ENCODE measurements around the gene LDB3.

The LDB3 gene

GRCh38 chr10:86664341-86665217, 3.7 kb upstream of the LDB3 start:
- no peak overlapping the region for H3K9ac ChIP-seq (ENCODE audit: low read depth, low read length)
- no peaks in the 10 kb centered on the region for H3K9me3 ChIP-seq (ENCODE audit: control insufficient read depth, insufficient read depth, low read length)
- peaks cover 23% of the 10 kb centered on the region; the same call in 1 of the 2 replicates for H3K4me1 ChIP-seq (ENCODE audit: insufficient read depth, low read length)
- no peaks in the 10 kb centered on the region for H3K36me3 ChIP-seq (ENCODE audit: insufficient read depth, low read length)

DNA sequence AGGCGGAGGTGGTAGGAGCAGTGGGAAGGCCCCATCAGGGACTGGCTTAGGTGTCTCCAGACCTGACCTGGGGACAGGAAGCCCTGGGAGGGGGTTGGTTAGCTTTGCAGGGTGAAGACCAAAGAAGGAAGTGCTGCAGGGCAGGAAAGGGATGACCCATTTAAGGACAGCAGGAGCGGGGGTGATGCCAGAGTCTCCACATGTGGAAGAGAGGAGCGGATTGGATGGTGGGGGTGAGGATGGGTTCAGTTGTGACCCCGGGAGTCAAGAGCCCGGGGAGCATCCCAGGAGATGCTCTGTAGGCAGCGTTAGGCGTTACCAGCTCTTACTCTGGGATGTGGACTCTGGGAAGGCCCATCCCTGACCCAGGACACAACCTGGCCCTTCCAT, 3.1 kb upstream of the LDB3 start:
- no peak overlapping the region for H3K9ac ChIP-seq (ENCODE audit: low read depth, low read length)
- peaks cover 23% of the 10 kb centered on the region; the same call in 1 of the 2 replicates for H3K4me1 ChIP-seq (ENCODE audit: insufficient read depth, low read length)
- H3K9me3 ChIP-seq (ENCODE audit: control insufficient read depth, insufficient read depth, low read length), result no peaks in the 10 kb centered on the region
- no peaks in the 10 kb centered on the region for H3K36me3 ChIP-seq (ENCODE audit: insufficient read depth, low read length)

- Histone ChIP-seq H3K36me3 (ENCODE audit: insufficient read depth, low read length) (no peaks in the 10 kb centered on the region), H3K9ac (ENCODE audit: low read depth, low read length) (no peak overlapping the region), H3K4me1 (ENCODE audit: insufficient read depth, low read length) (peaks cover 24% of the 10 kb centered on the region; the same call in 1 of the 2 replicates), H3K9me3 (ENCODE audit: control insufficient read depth, insufficient read depth, low read length) (no peaks in the 10 kb centered on the region)
These were observed 2.4 kb upstream of the LDB3 start for GRCh38 chr10:86665868-86666267.

DNA sequence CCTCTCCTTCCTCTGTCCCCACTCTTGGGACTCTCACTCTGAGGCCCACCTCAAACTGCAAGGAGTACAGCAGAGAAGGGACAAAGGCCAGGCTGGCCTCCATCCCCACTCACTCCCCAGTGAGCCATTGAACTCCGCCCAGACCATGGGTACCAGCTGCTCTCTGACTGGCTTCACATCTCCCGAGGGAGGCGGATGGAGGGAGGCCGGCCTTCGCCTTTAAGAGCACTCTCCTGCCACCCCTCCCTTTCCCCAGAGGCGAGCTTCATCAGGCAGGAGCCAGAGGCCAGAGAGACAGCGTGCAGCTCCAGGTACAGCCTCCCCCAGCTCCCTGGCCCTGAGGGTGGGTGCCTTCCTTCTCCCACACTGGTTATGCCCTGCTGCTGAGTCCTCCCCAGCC, 1.8 kb upstream of the LDB3 start:
- Histone ChIP-seq H3K9me3 (ENCODE audit: control insufficient read depth, insufficient read depth, low read length) (no peaks in the 10 kb centered on the region), H3K36me3 (ENCODE audit: insufficient read depth, low read length) (no peaks in the 10 kb centered on the region), H3K4me1 (ENCODE audit: insufficient read depth, low read length) (peaks cover 30% of the 10 kb centered on the region; the same call in 1 of the 2 replicates), H3K9ac (ENCODE audit: low read depth, low read length) (no peak overlapping the region)

GRCh38 chr10:86667421-86668181, 710 bp upstream of the LDB3 start:
- H3K36me3 ChIP-seq (ENCODE audit: insufficient read depth, low read length), result no peaks in the 10 kb centered on the region
- peaks cover 38% of the 10 kb centered on the region; the same call in 1 of the 2 replicates for H3K4me1 ChIP-seq (ENCODE audit: insufficient read depth, low read length)
- no peak overlapping the region for H3K9ac ChIP-seq (ENCODE audit: low read depth, low read length)
- H3K9me3 ChIP-seq (ENCODE audit: control insufficient read depth, insufficient read depth, low read length), result no peaks in the 10 kb centered on the region

DNA sequence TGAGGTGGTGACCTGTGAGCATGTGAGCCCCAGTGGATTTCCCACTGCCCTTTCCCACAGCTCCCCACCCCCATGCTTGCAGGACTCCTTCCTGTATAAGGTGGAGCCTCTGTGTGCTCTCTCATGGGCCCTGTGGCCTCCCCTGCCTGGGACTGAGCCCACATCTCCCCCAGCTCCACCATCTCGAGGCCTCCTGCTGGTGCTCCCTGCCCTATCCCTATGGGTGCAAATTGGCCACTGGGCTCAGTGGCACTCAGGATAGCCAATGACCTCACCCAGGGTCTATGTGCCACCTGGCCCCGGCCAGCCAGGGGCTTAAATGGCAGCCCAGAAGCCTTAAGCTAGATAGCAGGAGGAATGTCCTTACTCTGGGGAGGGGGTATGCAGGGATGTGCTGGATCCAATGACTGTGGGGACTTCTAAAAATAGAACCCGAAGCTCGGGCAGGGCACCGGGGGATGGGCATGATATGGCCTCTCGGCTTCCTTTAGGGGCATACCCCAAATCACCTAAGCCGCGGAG, 2.0 kb downstream of the LDB3 start:
- no peaks in the 10 kb centered on the region for H3K36me3 ChIP-seq (ENCODE audit: insufficient read depth, low read length)
- no peak overlapping the region for H3K9ac ChIP-seq (ENCODE audit: low read depth, low read length)
- no peaks in the 10 kb centered on the region for H3K9me3 ChIP-seq (ENCODE audit: control insufficient read depth, insufficient read depth, low read length)
- peaks cover 38% of the 10 kb centered on the region; the same call in 1 of the 2 replicates for H3K4me1 ChIP-seq (ENCODE audit: insufficient read depth, low read length)

- peaks cover 33% of the 10 kb centered on the region; the same call in 1 of the 2 replicates for H3K4me1 ChIP-seq (ENCODE audit: insufficient read depth, low read length)
- H3K9ac ChIP-seq (ENCODE audit: low read depth, low read length), result no peak overlapping the region
- H3K9me3 ChIP-seq (ENCODE audit: control insufficient read depth, insufficient read depth, low read length), result no peaks in the 10 kb centered on the region
- no peaks in the 10 kb centered on the region for H3K36me3 ChIP-seq (ENCODE audit: insufficient read depth, low read length)
These were observed 2.6 kb downstream of the LDB3 start for GRCh38 chr10:86670876-86671275.

DNA sequence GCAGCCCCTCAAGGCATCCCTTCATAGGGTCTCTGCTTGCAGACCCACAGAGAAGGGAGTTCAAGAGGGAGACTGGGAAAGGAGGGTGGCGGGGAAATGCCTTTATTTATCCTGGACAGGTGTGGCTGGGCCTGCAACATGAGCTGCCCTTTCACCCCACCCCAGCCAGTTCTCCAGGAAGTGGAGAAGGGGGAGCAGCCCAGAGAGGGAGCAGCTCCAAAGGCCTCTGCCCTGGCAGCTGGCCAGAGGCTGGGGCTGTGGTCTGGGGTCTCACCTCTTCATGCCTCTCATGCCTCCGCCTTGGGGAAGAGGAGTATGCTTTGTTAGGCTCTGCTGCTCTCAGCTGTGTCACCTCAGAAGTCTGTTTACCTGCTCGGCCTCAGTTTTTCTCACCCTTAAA, 3.1 kb downstream of the LDB3 start:
- peaks cover 33% of the 10 kb centered on the region; the same call in 1 of the 2 replicates for H3K4me1 ChIP-seq (ENCODE audit: insufficient read depth, low read length)
- no peak overlapping the region for H3K9ac ChIP-seq (ENCODE audit: low read depth, low read length)
- H3K36me3 ChIP-seq (ENCODE audit: insufficient read depth, low read length), result no peaks in the 10 kb centered on the region
- no peaks in the 10 kb centered on the region for H3K9me3 ChIP-seq (ENCODE audit: control insufficient read depth, insufficient read depth, low read length)

GRCh38 chr10:86671985-86672710, 3.8 kb downstream of the LDB3 start:
- no peaks in the 10 kb centered on the region for H3K36me3 ChIP-seq (ENCODE audit: insufficient read depth, low read length)
- H3K9me3 ChIP-seq (ENCODE audit: control insufficient read depth, insufficient read depth, low read length), result no peaks in the 10 kb centered on the region
- peaks cover 33% of the 10 kb centered on the region; the same call in 1 of the 2 replicates for H3K4me1 ChIP-seq (ENCODE audit: insufficient read depth, low read length)
- H3K9ac ChIP-seq (ENCODE audit: low read depth, low read length), result no peak overlapping the region

DNA sequence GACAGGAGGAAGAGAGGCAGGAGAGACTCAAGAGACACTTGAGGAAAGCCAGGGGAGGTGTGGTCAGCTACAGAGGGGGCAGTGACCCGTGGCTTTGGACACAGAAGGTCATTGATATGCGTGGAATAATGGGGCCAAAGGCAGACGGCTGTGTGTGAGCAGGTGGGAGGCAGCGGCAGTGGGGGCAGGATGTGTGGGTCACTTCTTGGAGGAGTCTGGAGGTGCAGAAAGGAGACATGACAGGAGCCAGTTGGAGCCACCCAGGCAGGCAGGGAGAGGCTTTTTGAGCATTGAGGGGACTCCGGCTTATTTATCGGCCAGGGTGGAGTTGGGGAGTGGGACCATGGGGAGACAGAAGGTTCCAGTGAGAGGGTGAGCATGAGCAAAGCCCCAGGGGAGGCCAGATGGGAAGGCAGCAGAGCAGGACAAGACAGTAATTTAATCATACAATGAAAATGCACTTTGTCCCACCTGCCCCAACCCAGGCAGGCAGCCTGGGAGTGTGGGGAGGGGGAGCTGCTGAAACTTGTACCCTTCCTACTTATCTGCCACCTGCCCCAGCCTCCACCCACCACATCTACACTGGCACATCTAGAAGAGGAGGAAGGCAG, 5.0 kb downstream of the LDB3 start:
- H3K9ac ChIP-seq (ENCODE audit: low read depth, low read length), result no peak overlapping the region
- H3K36me3 ChIP-seq (ENCODE audit: insufficient read depth, low read length), result no peaks in the 10 kb centered on the region
- no peaks in the 10 kb centered on the region for H3K9me3 ChIP-seq (ENCODE audit: control insufficient read depth, insufficient read depth, low read length)
- H3K4me1 ChIP-seq (ENCODE audit: insufficient read depth, low read length), result peaks cover 29% of the 10 kb centered on the region; the same call in 1 of the 2 replicates

GRCh38 chr10:86673827-86674581, 5.7 kb downstream of the LDB3 start:
- Histone ChIP-seq H3K36me3 (ENCODE audit: insufficient read depth, low read length) (no peaks in the 10 kb centered on the region), H3K4me1 (ENCODE audit: insufficient read depth, low read length) (peaks cover 27% of the 10 kb centered on the region; the same call in 1 of the 2 replicates), H3K9me3 (ENCODE audit: control insufficient read depth, insufficient read depth, low read length) (no peaks in the 10 kb centered on the region), H3K9ac (ENCODE audit: low read depth, low read length) (no peak overlapping the region)

DNA sequence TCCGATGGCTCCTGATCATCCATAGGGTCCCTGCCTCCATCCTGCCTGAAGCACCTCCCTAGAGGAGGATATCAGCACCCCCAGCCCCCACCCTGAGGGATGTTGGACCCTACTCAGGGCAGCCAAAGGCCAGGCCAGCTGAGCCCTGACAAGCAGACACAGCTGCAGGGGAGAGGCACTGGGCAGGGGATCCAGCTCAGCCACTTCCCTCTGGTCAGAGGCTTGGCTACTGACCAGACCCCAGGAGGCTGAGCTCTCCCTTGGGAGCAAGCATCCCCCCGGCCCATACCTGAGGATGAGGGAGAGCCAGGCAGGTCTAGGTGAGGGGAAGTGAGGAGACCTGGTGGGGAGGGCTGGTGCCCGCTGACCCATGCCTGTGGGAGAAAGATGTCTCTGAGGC, 6.6 kb downstream of the LDB3 start:
- Histone ChIP-seq H3K4me1 (ENCODE audit: insufficient read depth, low read length) (peaks cover 25% of the 10 kb centered on the region; the same call in 1 of the 2 replicates), H3K9me3 (ENCODE audit: control insufficient read depth, insufficient read depth, low read length) (no peaks in the 10 kb centered on the region), H3K9ac (ENCODE audit: low read depth, low read length) (no peak overlapping the region), H3K36me3 (ENCODE audit: insufficient read depth, low read length) (no peaks in the 10 kb centered on the region)

DNA sequence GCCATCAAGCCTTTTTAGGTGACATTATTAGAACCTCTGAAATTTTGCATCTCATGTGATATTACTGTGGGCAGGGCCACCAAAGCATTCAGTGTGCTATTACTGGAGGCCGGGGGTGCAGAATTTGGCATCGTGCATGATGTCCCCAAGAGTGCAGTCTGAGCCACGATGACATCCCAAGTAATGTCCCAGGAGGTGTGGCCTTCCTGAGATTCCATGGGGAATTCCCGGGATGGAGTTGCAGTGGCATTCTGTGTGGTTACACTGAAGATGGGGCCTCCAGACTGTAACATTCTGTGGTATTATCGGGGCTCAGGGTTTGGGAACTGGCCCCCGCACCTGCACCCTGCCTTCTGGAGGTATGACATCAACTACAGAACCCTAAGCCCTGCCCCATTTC, 9.1 kb downstream of the LDB3 start:
- H3K36me3 ChIP-seq (ENCODE audit: insufficient read depth, low read length), result no peaks in the 10 kb centered on the region
- H3K9ac ChIP-seq (ENCODE audit: low read depth, low read length), result no peak overlapping the region
- peaks cover 11% of the 10 kb centered on the region; the same call in 1 of the 2 replicates for H3K4me1 ChIP-seq (ENCODE audit: insufficient read depth, low read length)
- H3K9me3 ChIP-seq (ENCODE audit: control insufficient read depth, insufficient read depth, low read length), result no peaks in the 10 kb centered on the region
